ENCODE data around the gene ZMYND11.

The ZMYND11 gene

DNA sequence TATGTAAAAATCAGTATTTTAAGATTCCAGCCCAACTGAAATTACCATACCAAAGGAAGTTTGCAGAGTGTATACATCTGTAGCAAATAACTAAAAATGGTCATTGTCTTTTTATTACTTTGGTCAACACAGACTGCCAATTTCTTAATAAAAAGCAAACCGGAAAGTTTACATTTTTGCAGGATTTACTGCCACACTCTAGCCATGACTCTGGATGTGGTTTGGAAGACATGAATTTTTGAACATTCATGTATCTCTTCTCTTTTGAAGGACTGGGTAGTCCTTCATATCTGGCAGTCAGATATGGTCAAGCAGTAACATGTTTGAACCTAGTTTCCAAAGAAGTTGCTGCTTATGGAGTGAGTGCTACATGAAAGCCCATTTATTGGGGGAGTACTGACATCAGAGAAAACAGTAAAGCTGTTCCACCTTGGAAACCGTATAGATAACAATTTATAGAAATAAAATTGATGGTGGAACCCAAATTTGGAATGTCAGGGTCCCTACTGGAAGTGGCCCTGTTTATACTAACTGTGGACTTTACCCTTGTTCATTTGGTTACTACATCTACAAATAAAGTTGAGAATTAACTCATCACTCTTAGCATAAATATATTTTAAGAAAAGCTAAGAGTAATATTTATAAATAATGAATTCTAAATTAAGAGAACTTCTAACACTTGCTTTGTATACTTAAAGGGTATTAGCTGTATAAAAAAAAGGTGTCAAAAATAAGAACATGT lies 84.6 kb downstream of the ZMYND11 start:
- no peak overlapping the region for H3K4me3 ChIP-seq (replicated peaks in 1 of 2; ENCODE audit: low read depth in 2 of 2, low read length in 2 of 2)
- TF ChIP-seq CTCF (IDR thresholded peaks at IDR 0.05; ENCODE audit: low read depth, low read length) = no peak
- no peak for DNase-seq (ENCODE audit: low read depth in 2 of 2)

- TF ChIP-seq CTCF (IDR thresholded peaks at IDR 0.05; ENCODE audit: low read depth, low read length) = no peak
- DNase-seq (ENCODE audit: low read depth in 2 of 2) = no peak
- no peak overlapping the region for H3K4me3 ChIP-seq (replicated peaks in 1 of 2; ENCODE audit: low read depth in 2 of 2, low read length in 2 of 2)
Measured at GRCh38 chr10:224571-224970, 89.3 kb downstream of the ZMYND11 start.

- no peak for TF ChIP-seq CTCF (IDR thresholded peaks at IDR 0.05; ENCODE audit: low read depth, low read length)
Measured at GRCh38 chr10:226018-226417, 90.8 kb downstream of the ZMYND11 start.

GRCh38 chr10:227014-227413 lies 91.8 kb downstream of the ZMYND11 start:
- H3K4me3 ChIP-seq (replicated peaks in 1 of 2; ENCODE audit: low read depth in 2 of 2, low read length in 2 of 2) = no peak overlapping the region
- peak; percentile 39 to 57 for DNase-seq (ENCODE audit: low read depth in 2 of 2)
- no peak for TF ChIP-seq CTCF (IDR thresholded peaks at IDR 0.05; ENCODE audit: low read depth, low read length)

More at GRCh38 chr10:226018-226417, 90.8 kb downstream of the ZMYND11 start:
- no peak for DNase-seq (ENCODE audit: low read depth in 2 of 2)
- no peak overlapping the region for H3K4me3 ChIP-seq (replicated peaks in 1 of 2; ENCODE audit: low read depth in 2 of 2, low read length in 2 of 2)

DNA sequence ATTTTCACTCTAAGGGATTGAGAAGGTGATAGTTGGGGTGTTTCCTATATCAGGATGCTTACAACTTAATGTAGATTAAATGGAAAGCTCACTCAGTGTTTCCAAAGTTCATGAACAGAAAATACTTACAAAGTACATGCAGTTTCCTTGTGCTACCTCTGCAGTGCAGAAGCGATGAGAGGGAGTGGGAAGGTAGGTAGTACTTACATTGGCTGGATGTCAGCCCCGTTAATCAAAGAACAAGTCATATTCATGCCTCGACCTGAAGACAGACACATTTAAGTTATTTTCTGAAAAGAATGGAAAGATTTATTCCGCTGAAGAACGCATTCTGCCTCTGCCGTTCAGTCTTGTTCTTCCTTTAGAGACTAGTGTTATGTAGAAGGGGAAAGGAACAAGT lies 93.1 kb downstream of the ZMYND11 start:
- TF ChIP-seq CTCF (IDR thresholded peaks at IDR 0.05; ENCODE audit: low read depth, low read length) = no peak
- DNase-seq (ENCODE audit: low read depth in 2 of 2) = no peak
- H3K4me3 ChIP-seq (replicated peaks in 1 of 2; ENCODE audit: low read depth in 2 of 2, low read length in 2 of 2) = no peak overlapping the region

- peak in 1 of 2 donors; percentile 12 for DNase-seq (ENCODE audit: low read depth in 2 of 2)
- TF ChIP-seq CTCF (IDR thresholded peaks at IDR 0.05; ENCODE audit: low read depth, low read length) = peak; percentile 48
- no peak overlapping the region for H3K4me3 ChIP-seq (replicated peaks in 1 of 2; ENCODE audit: low read depth in 2 of 2, low read length in 2 of 2)
Measured at GRCh38 chr10:230758-231157, 95.5 kb downstream of the ZMYND11 start.

DNA sequence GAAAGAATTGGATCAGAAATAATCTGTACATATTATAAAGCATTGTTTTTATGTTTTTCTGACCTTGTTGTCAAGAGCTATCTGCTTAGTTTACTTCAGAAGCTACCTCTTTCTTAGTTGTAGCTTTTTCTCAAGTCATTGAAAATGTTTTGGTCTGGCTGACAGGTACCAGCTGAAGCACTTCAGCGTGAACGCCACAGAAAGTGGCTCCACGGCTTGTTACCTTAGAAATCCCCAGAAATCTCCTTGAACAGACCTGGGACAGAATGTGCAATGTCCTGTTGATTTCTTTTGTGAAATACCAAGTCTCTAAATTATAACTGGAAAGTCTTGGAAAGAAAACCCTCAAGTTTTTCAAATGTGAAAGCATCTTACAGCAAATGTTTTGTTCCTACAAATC lies 96.8 kb downstream of the ZMYND11 start:
- no peak overlapping the region for H3K4me3 ChIP-seq (replicated peaks in 1 of 2; ENCODE audit: low read depth in 2 of 2, low read length in 2 of 2)
- no peak for DNase-seq (ENCODE audit: low read depth in 2 of 2)
- no peak for TF ChIP-seq CTCF (IDR thresholded peaks at IDR 0.05; ENCODE audit: low read depth, low read length)
